HG02852 (cell line): ENCODE measurements around the gene PAFAH1B1.

Experiments
- ATAC-seq: cut with Tn5 transposase; IDR thresholded peaks from one replicate; pipeline ENCODE4 v1.9.1; 2021; ENCODE audit warnings: mild to moderate bottlenecking, moderate library complexity; ENCODE audit not compliant: unreplicated experiment

The PAFAH1B1 gene

DNA sequence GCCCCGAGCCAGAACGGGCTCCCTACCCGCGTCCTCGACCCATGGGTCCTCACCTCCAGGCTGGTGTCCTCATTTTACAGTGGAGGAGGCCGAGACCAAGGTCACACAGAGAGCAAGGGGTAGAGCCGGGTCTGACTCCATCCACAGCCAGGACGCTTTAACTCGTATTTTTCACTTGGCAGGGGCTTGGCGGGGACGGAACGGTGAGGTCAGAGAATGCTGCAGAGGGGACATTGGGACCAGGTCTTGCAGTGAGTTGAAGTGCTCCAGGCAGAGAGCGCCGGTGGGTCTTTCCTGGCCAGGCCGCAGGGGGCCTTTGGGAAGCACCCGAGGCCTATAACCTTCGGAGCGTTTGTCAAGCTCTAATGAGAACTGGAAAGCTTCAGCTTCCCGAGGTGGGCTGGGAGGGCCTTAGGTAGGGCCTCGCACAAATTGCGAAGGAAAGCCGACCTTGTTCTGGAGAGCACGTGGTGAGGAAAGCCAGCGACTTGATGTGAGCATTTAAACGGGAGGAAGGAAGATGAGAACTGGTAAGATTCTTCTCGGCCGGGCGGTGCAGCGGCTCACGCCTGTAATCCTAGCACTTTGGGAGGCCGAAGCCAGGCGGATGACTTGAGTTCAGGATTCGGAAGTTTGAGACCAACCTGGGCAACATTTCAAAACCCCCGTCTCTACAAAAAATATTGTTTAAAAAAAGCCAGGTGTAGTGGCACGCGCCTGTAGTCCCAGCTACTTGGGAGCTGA, 119.0 kb downstream of the PAFAH1B1 start:
- ATAC-seq: no peak

DNA sequence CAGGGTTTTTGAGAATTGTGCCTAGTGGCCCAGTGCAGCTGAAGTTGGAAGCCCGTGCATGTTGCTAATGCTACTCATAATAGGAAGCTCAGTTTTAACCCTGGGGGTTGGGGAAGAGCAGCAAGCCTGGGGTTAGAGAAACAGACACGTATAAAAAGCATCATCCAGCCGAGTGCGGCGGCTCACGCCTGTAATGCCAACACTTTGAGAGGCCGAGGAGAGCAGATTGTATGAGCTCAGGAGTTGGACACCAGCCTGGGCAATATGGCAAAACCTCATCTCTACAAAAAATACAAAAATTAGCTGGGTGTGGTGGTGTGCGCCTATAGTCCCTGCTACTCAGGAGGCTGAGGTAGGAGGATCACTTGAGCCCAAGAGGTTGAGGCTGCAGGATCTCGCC, 120.4 kb downstream of the PAFAH1B1 start:
- ATAC-seq: no peak

DNA sequence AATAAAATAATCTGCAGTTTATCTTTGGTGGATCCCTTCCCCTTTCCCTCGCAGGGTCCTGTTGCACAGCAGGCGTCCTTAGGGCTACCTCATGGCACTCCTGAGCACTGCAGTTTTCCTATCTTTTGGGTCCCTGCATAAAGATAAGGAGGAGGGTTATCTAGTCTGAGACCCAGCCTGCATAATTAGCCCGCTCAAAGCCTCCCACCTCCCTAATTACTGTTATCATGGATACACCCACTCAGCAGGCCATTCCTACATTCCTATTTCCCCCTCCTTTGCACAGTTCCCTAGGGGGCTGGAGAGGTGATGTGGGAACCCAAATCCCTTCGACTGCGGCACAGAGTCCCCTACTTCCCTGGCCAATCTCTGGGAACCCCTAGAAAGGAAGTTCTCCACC, 123.2 kb downstream of the PAFAH1B1 start:
- ATAC-seq: no peak

DNA sequence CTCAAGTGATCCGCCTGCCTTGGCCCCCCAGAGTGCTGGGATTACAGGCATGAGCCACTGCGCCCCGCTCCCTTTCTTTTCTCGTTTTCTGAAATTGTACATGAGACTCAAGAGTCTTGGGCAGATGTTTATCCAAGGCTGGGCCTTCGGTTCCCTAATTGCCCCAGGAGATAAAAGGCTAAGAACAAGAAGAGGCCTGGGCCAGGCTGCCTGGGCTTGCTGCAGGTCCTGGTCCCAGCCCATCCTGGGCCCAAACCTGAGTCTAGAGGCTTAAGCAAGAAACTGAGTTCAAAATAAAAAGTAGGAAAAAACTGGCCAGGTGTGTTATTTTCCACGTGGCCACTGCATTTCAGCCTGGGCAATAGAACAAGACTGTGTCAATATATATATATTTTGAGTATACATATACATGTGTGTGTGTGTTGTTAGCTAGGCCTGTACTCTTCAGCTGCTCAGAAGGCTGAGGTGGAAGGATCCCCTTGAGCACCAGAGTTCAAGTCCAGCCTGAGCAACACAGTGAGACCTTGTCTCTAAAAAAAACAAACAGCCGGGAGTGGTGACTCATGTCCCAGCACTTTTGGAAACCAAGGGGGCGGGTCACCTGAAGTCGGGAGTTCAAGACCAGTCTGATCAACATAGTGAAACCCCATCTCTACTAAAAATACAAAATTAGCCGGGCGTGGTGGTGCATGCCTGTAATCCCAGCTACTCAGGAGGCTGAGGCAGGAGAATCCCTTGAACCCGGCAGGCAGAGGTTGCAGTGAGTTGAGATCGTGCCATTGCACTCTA, 124.9 kb downstream of the PAFAH1B1 start:
- no peak for ATAC-seq

DNA sequence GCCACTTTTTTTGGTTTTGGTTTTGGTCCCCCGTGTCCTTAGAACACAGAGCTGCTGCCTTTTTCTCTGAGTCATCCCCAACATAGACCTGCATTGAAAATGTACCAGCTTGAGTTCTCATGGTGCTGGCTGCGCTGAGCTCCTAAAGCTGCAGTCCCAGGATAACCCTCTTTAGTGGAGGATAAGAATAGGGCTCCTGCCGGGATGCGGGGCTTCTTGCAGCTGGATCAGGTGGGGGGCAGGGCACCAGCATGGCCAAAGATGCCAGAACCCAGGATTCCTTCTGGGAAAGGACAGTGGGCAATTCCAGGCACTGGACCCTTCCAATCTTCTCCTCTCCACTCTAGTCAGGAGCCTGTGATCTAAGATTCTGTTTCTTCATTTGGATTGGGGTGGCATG, 126.4 kb downstream of the PAFAH1B1 start:
- no peak for ATAC-seq

DNA sequence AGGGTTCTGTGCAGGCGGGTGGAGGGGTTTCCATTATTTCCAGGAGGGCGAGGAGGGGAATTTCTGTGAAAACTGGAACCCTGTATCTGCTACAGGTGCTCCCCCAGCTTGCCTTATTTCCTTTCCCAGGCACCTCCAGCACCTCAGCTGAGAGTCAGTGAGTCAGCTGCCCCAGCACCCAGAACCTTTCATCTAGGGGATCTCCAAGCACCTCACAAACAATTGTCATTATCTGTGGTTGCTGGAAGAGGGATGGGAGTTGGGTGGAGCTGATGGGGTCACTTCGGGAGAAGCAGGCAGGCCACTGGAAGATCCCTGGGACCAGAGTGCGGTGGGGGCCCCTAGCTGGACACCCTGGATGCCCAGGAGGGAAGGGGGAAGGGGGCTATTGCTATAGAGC, 128.1 kb downstream of the PAFAH1B1 start:
- ATAC-seq: no peak

DNA sequence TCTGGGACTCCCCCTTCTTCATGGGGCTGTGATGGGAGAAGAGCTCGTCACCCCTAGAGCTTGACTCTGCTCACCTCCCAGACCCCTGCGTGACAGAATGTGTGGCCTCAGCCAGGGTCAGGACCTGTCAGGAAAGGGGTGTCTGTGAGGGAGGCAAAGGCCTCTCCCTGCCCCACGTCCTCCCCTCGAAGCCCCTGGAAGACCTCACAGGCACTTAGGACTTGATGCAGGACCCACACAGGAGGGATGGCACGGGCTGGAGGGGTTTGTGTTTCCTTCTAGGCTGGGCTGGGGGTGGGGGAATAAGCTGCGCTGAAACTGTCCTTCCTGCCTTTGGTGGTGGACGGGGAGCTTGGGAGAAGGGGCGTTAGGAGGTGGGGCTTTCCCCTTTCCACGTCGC, 129.2 kb downstream of the PAFAH1B1 start:
- no peak for ATAC-seq

DNA sequence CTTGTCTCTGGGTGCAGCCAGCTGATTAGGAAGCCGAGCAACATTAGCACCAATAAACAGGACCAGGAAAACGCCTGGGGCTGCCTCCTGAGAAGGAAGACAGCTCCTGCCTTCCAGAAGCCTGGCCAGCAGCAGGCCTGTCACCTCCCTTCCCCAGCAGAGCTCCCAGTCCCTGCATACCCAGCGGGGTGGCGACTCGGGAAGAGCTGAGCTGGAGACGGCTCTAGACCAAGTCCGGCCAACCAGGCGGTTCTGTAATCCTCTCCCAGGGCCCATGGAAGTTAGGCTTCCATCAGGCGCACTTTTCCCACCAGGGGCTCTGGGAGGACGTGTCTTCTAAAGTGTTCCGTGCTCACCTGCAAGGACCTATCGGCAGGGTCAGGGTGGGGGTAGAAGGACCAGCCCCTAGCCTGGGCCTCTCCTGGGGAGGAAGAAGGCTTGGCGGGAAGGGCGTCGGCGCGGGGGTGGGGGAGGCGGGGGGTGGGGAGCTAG, 130.1 kb downstream of the PAFAH1B1 start:
- no peak for ATAC-seq

DNA sequence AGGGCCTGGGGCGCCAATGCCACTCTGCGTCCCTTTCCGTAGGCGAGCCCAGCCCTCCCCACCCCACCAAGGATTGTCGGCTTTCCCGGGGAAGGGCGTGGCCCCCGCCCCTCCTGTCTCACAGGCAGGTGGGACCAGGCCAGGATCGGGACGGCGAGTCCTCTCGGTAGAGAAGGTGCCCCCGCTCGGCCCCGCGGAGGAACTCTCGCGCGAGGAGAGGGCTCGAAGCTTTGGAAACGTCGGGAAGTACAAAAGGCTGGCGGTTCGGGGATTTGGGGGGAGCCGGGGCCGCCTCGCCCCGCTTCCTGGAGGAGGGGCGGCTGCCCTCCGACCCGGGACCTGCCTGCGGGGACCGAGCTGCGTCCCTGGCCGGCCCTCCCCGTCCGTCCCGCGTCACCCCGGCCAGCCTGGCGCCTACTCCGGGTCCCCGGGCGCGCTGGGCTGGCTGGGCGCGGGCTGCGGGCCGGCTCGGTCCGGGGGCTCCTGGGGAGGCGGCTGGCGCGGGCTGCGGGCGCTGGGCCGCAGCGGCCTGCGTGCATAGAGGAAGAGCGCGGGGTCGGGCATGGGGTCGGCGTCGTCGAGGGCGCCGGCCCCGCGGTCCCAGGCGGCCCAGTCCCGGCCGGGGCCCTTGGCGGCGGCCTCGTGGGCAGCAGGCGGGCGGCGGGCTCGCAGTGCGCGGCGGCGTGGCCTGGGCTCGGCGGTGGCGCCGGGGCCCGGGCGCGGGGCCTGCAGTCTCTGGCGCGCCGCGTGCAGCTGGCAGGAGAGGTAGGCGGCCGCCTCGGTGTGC, 130.7 kb downstream of the PAFAH1B1 start:
- no peak for ATAC-seq

DNA sequence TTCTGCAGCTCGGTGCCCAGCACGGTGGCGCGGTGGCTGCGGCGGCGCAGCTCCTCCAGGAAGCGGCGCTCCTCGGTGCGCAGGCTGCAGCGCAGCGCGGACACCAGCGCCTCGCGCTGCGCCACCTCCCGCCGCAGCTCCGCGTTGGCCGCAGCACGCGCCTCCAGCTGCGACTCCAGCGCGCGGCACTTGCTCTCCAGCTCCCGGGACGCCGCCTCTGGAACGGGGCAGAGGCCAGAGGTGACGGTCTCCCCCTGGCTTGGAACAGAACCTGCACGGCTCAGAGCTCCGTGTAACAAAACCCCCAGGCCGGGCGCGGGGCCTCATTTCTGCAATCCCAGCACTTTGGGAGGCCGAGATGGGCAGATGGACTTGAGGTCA, 131.3 kb downstream of the PAFAH1B1 start:
- no peak for ATAC-seq

DNA sequence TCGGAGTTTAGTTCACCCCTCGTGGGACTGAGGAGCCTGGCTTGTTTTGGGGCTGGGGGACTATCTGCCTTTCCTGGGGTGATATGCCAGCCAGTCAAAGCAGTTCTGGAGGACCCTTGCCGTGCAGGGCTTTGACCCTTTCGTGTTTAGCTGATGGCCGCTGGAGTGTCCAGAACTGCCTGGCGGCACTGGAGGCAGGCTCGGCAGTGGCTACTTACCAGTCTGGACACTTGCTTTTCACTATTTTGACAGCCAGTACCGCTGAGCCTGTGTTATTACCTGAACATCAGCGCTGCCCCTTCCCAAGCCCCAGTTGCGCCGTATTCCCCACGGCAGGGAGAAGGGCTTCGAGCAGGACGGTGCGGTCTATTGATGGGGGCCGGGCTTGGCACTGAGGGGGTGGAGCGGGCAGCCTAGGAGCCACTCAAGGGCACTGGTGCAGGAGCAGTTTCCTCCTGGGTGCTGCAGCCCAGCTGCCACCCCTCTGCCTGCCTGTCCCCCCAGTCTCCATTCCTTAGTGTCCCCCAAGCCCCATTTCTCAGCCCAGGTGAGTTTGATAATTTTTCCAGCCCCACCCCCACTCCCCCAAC, 137.4 kb downstream of the PAFAH1B1 start:
- ATAC-seq: no peak

DNA sequence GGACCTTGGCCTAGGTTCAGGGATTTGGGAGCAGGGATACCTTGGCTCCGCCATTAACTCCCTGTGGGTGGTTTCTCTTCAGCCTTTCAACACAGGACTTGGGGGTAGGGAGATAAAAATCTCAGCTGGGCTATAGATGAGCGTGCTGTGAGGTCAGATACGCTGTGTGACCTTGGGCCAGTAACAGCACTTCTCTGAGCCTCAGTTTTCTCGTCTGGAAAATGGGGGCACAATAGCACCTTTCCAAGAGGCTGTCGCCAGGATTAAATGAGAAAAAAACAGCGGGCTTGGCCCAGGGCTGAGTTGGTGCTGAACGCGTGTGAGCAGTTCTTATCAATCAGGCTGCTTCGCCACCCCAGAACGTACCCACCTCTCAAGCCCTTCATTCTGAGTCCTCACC, 138.4 kb downstream of the PAFAH1B1 start:
- ATAC-seq: no peak

DNA sequence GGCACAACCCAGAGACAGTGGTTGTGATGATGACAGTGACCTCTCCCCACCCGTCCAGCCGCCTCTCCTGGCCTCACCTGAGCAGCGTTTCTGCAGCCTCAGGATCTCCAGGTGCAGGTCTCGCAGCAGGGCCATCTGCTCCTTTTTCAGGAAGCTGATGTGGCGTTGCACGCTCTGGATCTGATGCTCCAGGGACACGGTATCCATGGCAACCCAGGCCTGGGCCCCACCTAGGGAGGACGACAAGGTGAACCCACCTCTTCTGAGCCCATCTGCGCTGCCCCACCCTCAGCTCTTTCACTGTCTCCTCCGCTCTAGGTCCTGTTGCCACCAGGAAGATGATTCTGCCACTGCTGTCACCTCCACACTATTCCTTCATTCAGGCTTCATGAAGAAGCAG, 141.5 kb downstream of the PAFAH1B1 start:
- ATAC-seq: no peak
